CD4-positive, alpha-beta T cell treated with Interleukin-12 subunit alpha and Interleukin-12 subunit beta, for 1 hour (primary cell): ENCODE data around the gene CACNA1F.
A peak's percentile ranks its signal among the peaks of the same experiment; 100 is the strongest.

ENCODE experiments used
- DNase-seq: peaks from one replicate; pipeline ENCODE4 v3.0.0-alpha.2; 2020

Gene CACNA1F

DNA sequence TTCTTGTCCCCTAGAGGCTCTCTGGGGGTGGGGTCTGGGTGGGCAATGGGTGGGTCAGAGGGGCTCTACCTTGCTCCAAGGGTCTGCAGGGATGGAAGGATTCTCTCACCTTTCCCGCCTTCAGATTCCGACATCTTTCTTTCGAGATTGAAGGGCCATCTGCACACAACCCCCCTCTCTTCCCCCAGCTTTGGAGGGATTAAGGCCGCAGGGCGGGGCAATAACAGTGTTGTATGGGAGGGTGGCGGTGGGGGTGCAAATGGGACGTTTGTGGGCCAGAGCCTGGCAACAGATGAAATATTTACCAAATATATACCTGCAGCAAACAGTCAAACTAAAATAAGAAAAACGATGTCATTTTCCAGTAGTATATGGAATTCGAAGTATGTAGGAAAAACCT, at the start of gene CACNA1F:
Gene CACNA1F (minus strand): TSS at position 165 of the 400 bp plus-strand sequence. CDS start 31 bp downstream, at position 134.
- no peak for DNase-seq

DNA sequence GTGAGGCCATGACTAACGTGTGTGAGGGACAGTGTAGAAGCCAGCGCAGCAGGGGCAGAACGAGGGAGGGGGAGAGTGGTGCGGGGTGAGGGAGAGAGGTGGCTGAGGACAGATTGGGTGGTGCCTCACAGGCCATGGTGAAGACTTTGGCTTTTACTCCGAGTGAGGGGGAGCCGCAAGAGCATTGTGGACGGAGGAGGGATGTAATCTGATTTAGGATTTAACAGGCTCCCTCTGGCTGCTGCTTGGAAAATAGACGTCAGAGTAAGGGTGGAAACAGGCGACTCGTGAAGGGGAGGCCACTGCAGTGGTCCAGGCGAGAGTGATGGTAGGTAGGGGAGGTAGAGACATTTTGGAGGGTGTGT, 49.5 kb upstream of the CACNA1F start:
- DNase-seq = no peak

DNA sequence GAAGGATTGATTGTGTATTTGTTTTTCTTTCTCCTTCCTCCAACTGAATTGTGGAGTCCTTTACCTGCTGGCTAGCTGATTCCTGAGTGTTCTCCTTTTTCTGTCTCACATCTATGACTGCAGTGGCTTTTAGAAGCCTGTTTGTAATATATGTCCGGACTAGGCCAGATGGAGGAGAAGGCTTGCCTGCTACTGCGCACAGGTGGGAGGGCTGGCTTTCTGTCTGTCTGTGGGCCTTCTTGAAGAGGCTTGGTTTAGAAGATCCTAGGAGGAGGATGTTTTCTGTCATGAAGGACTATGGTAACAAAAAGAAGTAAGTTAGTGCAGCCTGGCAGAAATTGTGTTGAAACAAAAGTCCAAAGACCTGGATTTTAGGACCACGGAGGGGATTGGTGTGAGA, 44.9 kb upstream of the CACNA1F start:
- no peak for DNase-seq

DNA sequence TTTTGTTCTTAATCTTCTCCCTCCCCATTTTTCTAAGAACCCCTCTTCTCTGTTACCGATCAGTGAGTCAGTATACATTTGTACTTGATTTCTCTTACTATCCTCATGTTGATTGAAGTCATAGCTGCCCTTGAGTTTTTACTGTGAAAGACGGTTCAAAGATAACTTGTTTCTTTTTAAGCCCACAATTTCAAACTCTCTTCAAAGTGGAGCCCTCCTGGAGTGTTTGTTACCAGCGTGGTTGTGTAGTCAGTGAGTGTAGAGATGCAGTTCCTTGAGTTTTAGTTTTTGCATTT, 44.3 kb upstream of the CACNA1F start:
- DNase-seq = no peak

DNA sequence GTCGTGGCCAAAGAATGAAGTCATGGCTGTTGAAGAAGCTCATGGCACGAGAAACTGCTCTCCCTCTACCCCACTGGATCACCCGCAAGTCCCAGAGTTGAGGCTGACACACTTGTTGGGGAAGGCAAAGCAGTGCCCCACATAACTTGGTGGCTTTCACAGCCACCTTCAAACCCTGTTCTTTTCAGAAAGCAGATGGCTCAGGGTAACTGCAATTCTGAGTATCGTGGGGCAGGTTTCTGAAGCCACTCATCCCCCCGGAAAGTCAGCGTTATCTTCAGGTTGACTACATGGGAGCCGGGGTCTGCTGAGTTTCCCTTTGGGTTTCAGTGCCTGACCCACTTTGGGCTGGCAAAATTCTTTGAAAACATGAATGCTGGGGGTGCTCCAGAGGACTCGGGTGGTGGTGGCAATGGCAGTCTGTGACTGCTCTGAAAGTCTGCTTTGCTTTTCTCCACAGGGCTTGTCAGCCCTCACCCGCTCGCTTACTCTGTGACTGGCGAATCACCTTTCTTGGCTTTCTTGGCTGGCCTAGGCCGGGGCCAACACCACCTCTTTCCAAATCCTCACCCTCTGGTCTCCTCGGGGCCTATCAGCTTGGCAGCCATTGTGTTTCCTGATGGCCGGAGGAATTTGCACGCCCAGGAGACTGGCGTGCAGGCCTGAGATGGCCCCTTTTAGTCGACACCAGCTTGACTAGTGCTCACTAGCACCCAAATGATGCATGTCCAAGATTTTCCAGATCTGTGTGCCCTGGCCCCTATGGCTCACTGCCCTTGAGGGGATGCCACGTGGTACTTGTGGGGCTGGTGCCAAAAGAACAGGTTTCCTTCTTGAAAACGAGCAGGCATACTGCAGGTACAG, 43.8 kb upstream of the CACNA1F start:
- no peak for DNase-seq

DNA sequence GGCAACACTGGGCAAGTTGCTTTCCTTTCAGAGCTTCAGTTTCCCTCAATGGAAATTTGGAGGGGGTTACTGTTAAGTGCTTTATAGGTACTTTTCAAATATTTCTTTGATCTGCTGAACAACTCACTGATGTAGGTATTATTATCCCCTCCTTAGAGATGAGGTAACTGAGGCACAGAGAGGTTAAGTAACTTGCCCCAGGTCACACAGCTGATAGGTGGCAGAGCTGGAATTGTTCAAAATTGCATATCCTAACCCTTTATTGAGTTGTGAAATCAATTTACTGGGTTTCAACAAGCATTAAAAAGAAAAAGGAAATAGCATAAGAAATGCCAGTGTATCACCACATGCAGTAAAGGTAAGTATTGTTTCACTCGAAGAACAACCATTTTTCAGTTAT, 43.1 kb upstream of the CACNA1F start:
- DNase-seq = no peak

DNA sequence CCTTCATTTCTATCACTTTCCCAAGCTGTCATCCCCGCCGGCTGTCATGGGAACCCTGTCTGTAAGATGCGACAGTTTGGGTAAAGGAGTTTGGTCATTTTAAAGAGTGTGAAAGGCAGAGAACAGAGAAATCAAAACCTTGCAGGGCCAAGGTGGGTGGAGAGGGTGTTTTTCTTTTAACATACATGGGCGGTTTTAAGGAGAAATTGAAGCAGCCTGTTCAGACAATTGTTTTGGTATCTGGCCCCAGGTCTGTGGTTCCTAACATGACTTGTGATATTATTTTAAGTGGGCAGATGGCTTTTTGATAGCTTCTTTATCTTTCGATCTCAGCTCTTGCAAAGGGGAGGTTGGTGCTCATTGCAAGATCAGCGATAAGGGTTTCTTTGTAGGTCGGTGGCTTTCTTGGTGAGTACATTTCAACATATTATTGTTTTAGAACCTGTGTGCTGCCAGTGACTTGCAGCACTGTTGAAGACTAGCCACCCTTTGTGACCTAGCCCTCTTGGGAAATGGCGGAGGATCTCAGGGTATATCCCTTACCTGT, 40.1 kb upstream of the CACNA1F start:
- peak; percentile 70 for DNase-seq

DNA sequence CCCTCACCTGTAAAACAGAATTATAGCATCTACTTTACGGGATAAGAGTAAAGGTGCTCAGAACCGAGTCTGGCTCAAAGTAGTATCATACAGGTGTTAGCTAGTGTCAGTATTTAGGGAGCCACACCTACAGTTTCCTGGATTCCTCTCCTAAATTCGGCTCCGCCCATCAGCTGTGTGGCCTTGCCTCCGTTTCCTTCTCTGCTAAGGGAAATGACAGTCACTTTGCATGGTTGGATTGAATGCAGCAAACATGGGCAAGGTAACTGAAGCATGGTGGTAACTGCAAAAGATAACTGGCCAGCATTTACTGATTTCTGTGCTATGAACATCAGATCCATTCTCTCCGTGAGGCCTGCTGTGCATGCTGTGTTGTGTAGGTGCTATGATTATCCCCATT, 39.3 kb upstream of the CACNA1F start:
- peak; percentile 38 for DNase-seq

DNA sequence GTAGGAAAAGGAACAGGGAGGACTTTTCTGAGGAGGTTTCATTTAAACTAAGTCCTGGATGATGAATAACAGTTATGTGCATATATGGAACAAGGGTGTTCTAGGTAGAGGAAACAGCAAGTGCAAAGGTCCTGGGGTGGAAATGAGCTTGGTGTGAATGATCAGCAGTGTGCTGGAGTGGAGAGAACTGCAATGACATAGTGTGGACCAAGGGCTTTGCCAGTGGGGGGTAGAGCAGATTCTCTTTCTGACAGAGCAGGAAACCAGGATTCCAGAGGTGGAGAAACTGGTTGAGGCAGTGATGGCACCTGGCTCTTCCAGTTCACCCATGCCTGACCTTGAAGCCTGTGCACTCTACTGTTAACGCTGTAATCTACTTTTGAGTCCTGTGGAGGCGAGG, 38.2 kb upstream of the CACNA1F start:
- DNase-seq = no peak

DNA sequence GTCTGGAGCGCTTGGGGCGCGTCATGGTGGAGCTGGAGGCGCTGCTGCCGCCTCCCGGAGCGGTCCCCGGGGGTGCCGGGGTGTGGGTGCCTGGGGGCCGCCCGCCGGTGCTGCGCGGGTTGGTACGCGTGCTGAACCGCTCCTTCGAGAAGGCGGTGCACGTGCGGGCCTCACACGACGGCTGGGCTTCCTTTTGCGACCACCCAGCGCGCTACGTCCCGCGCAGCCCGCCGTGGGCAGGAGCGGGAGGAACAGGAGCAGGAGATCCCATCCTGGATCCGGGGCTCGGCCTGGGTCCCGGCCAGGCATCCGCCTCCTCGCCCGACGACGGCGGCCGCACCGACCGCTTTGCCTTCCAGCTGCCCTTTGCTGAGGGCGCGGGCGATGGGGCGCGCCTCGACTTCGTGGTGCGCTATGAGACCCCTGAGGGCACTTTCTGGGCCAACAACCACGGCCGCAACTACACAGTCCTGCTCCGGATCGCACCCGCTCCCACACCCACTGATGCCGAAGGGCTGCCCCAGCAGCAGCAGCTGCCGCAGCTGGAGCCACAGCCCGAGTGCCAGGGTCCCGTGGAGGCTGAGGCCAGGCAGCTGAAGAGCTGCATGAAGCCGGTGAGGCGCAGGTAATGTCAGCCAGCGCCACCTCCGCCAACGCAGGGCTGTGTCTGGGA, 37.2 kb upstream of the CACNA1F start:
- DNase-seq = no peak

DNA sequence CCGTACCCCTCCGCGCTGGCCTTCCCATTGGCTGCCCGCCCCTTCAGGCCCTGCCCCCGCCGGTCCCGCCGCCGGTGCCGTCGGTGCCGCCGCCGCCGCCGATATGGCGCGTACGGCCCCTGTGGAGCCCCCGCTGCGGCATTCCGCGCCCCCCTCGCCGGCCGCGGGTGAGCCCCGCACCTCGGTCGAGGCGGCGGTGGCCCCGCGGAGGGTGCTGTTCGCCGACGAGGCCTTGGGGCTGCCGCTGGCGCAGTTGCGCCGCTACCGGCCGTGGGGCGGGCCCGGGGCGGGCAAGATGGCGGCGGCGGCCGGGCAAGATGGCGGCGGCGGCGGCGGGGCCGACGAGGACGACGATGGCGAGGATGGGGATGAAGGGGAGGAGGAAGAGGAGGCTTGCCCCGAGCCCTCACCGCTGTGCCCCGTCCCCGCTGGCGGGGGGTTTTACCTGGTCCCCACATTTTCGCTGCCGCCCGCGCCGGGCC, 36.7 kb upstream of the CACNA1F start, which contains the start of gene PPP1R3F:
Gene PPP1R3F (plus strand): TSS at position 27 of the 482 bp plus-strand sequence. CDS start 77 bp downstream, at position 104.
- no peak for DNase-seq

DNA sequence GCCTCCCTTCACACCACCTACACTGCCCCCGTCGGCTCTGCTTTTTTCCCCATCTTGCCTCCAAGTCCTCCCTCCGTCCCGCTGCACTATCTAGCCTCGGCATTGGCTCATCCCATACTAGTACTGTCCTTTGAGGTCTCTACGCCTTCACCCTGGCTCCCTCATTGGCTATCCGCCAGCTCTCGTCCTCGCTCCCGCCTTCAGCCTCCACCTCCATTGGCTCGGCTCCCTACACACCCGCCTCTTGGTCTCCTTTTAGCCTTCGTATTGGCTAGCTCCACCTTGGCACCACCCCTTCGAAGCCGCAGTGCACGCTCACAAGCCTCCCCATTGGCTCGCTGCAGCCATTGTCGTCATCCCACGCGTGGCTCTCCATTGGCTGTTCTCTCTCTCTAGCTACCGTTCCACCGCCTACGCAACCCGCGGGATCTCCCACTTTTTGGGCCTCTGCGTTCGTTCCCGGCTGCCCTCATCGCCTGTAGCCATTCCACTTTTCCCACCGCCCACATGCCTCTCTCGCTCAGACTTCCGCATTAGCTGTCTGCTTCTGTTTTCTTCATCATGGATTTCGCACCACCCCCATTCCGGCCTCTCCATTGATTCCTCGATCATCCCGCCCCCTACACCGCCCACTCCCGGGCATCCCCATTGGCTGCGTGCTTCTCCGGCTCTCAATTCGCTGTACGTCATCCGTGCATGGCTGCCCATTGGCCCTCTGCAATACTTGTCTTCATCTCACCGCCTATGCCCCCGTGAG, 36.0 kb upstream of the CACNA1F start:
- DNase-seq = peak; percentile 96

DNA sequence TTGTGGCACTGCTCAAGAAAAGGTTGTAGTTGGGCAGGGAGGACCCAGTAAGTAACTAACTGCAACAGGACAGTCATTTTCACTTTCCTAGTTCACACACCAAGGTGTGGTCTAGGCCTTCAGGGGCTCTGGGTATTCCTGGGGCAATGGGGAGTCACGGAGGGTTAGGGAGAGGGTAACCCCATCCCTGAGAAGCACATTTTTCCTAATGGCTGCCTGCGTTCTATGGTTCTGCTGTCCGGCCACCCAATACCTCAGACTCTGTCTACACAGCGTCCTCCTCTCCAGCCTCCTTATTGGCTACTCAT, 35.5 kb upstream of the CACNA1F start:
- no peak for DNase-seq

DNA sequence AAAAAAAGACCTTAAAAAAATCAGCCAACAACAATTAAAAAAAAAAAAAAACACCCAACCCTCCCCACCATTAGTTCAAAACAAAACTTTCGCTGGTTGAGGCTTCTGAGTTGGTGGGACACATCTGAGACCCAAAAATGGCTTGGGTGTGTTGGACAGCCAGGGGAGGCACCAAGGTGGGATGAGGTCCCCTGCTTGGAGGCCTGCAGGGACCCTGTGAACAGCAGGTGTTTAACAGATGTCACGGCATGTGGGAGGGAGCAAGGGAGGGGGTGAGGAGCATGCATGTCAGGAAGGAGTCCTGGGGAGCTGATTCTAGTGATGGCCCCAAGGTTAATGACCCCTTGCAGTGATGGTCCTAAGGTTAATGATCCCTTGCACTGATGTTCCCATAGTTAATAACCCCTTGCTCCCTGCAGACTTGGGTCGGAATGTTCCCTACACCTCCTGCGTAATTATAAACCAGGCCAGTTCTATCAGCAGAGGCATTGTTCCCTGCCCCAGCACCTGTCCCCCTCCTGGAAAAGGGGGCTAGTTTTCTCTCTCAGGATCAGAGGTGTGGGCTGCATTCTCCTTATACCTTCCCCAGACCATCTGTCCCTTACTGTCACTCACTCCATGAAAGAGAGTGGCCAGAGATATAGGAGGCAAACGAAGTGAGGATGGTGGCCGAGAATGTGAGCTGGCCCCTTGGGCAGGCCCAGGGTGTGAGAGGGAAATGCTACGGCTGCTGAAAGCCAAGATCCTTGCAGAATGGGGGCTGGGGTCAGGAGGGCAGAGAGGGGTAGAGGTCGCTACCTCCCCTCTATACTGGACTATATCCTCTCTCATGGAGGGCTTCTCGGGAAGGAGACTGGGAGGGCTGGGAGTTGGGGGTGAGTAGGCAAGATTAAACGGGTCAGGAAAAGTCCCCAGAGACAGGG, 33.6 kb upstream of the CACNA1F start:
- no peak for DNase-seq

DNA sequence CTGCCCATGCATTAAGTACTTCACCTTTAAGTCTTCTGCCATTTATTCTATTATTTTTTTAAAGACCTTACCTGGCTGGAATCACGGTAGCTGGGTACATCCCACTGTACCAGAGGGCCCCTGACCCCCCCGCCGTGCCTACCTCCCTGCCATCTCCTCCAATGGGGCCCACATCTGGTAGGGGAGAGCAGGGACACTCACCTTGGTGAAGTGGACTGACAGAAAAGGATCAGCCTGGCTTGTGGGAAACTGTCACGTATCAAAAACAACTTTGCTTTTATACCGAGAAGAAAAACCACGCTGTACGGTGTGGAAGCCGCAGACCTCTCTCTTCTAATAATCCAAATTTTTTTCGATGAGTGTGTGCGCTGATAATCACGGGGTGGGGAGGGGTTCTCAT, 31.3 kb upstream of the CACNA1F start, which contains the start of gene FOXP3:
Gene FOXP3 (minus strand): TSS at position 251 of the 400 bp plus-strand sequence. CDS start 6,205 bp downstream, outside the sequence.
- no peak for DNase-seq

DNA sequence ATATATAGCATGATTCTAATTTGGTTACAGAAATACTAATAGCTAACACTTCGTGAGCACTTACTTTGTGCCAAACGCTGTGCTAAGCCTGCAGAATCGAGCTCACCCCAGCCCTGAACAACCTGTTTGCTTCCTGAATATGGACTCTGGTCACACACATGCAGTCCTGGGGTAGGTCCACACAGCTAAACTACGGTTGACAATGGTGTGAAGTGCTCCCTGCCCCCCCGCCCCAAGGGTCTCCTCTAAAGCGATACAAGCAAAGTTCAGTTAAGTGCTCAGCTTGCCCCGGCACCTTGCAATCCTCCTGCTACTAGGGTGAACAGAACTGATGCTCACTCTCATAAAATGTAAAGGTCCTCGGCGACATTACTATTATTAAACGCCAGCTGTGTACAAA, 30.5 kb upstream of the CACNA1F start:
- no peak for DNase-seq

DNA sequence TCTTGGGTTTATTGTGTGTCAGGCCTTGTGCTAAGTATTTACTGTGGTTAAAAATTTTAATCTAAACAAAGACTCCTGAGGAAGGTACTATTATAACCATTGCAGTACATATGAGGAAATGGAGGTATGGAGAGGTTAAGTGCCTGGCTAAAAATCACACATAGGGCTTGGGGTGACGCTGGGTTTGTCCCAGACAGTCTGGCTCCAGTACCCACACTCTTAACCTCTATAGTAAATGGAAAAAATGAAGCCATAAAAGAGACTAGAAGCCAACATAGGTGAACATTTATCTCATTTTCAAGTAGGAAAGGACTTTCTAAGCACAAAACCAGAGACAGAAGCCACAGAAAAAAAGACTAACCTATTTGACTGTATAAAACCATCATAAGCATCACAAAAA, 29.5 kb upstream of the CACNA1F start:
- no peak for DNase-seq

DNA sequence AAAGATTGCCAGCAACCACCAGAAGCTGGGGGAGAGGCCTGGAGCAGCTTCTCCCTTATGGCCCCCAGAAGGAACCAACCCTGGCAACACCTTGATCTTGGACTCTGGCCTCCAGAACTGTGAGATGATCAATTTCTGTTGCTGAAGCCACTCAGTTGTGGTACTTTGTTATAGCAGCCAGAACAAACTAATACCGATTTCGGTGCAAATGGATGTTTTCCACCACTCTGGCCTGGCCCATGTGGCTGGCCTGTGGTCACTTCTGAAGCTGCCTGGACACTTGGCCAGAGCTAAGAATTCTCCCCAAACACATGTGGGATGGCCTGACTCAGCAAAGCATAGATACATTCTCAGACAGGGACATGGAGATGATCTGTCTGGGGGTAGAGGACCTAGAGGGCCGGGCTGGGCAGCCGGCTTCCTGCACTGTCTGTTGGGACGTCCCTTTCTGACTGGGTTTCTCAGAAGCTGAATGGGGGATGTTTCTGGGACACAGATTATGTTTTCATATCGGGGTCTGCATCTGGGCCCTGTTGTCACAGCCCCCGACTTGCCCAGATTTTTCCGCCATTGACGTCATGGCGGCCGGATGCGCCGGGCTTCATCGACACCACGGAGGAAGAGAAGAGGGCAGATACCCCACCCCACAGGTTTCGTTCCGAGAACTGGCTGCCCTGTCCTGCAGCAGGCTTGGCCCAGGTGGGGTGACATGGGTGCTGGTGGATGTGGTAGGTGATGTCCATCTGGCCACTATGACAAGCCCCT, 27.3 kb upstream of the CACNA1F start:
- DNase-seq = no peak

DNA sequence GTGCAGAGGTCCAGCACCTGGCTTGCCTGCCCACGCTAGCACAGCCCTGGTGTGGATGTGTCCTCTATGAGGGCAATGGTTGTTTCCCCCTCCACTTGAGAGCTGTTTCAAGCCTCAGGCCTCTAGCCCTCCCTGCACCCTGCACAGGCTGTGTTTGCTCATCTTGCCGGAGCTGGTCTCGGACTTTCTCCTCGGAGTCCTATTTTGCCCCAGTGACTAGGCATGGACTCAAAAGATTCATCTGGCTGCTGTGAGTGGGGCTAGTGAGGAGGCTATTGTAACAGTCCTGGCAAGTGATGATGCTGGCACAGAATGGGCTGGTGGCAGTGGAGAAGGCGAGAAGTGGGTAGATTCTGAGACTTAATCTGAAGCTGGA, 25.6 kb upstream of the CACNA1F start:
- DNase-seq = no peak

DNA sequence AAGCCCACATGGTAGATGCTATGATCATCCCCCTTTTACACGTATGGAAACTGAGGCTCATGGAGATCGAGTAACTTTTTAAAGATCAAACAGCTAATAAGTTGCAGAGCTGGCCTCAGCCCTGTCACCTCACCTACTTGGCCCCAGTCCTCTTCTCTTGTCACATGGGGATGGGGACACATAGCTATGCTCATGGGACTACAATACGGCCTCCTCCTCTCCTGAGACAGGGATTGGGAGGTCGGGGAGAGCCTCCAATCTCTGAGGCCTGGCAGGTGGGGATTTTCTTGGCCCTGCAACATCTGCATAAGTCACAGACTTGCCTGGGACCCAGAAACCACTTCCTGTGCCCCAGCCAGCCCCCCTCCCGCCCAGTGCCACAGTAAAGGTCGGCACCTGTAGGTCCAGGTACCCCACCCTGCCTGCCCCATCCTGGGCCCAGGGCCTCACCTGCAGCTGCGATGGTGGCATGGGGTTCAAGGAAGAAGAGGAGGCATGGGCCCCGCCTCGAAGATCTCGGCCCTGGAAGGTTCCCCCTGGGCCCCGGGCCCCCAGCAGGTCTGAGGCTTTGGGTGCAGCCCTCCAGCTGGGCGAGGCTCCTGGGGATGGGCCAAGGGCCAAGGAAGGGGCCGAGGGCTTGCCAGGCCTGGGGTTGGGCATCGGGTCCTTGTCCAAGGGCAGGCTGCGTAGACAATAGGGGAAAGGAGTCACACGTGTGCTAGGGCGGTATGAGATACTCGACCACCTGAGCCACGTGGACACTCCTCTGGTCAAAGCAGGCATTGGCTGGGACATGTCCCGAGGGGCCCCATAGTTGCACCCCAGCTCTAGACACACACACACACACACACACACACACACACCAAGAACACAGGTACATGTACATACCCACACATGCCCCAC, 25.0 kb upstream of the CACNA1F start:
- peak; percentile 34 for DNase-seq
